Keratinocyte (primary cell): ENCODE data around the gene LSM12. TPM values are rescaled to one million over a fixed set of nuclear protein-coding genes. Genes with fewer than 3 reads are reported as not detected.
A peak's percentile ranks its signal among the peaks of the same experiment; 100 is the strongest.

Experiments
- DNase-seq: peaks from one replicate; pipeline ENCODE4 v3.0.0-alpha.2; 2011; ENCODE audit warnings: low read depth, missing footprints, low spot score
- FAIRE-seq: peaks from 2 replicates; lab custom pipeline; 2011; peaks lifted over from hg19 to GRCh38; lab: Jason Lieb, UNC
- H2AFZ ChIP-seq: 2 replicates; pipeline ENCODE4 v1.6.0; 2012; ENCODE audit warnings: low read length, control low read depth, inconsistent platforms; ENCODE audit not compliant: control insufficient read depth
- H3K27ac ChIP-seq: 2 replicates; pipeline ENCODE4 v1.5.1; 2011; ENCODE audit warnings: low read length; ENCODE audit not compliant: control insufficient read depth, insufficient read depth
- H3K27me3 ChIP-seq: 3 replicates; pipeline ENCODE4 v1.6.0; 2011; ENCODE audit warnings: low read length; ENCODE audit not compliant: control insufficient read depth, insufficient read depth; ENCODE audit errors: extremely low read depth
- H3K36me3 ChIP-seq, 2 experiments: 2 replicates in 1 of 2; 3 replicates in 1 of 2; pipeline ENCODE4 v1.5.1; 2011; ENCODE audit warnings: low read length in 2 of 2, mild to moderate bottlenecking in 1 of 2; ENCODE audit not compliant: control insufficient read depth in 2 of 2, insufficient read depth in 2 of 2; ENCODE audit errors: extremely low read depth in 1 of 2
- H3K4me1 ChIP-seq: 3 replicates; pipeline ENCODE4 v1.5.1; 2011; ENCODE audit warnings: low read length; ENCODE audit not compliant: control insufficient read depth, insufficient read depth; ENCODE audit errors: extremely low read depth
- H3K4me2 ChIP-seq: 3 replicates; pipeline ENCODE4 v1.6.0; 2011; ENCODE audit warnings: low read depth, low read length; ENCODE audit not compliant: control insufficient read depth, insufficient read depth; ENCODE audit errors: extremely low read depth
- H3K4me3 ChIP-seq, 3 experiments: fragments of 200-600 bp in 1 of 3; sonication (generic) in 1 of 3; 2 replicates in 2 of 3; 3 replicates in 1 of 3; pipeline ENCODE4 v1.5.1; 2011 to 2016; ENCODE audit warnings: low read length in 3 of 3, mild to moderate bottlenecking in 3 of 3, control low read depth in 2 of 3, inconsistent platforms in 1 of 3, low read depth in 1 of 3, mixed read lengths in 1 of 3, mixed run types in 1 of 3, moderate library complexity in 1 of 3; ENCODE audit not compliant: control insufficient read depth in 2 of 3, insufficient read depth in 2 of 3; ENCODE audit errors: extremely low read depth in 1 of 3
- H3K79me2 ChIP-seq: 2 replicates; pipeline ENCODE4 v1.6.0; 2012; ENCODE audit warnings: low read length; ENCODE audit not compliant: control insufficient read depth, insufficient read depth
- H3K9ac ChIP-seq: 3 replicates; pipeline ENCODE4 v1.6.0; 2011; ENCODE audit warnings: low read length; ENCODE audit not compliant: control insufficient read depth, insufficient read depth; ENCODE audit errors: extremely low read depth
- H3K9me1 ChIP-seq: 3 replicates; pipeline ENCODE4 v1.6.0; 2011; ENCODE audit warnings: low read length; ENCODE audit not compliant: control insufficient read depth, insufficient read depth; ENCODE audit errors: extremely low read depth
- H3K9me3 ChIP-seq: 2 replicates; pipeline ENCODE4 v1.5.1; 2012; ENCODE audit warnings: low read depth, low read length; ENCODE audit not compliant: control insufficient read depth
- H4K20me1 ChIP-seq: 3 replicates; pipeline ENCODE4 v1.6.0; 2011; ENCODE audit warnings: low read length; ENCODE audit not compliant: control insufficient read depth, insufficient read depth; ENCODE audit errors: extremely low read depth
- CTCF ChIP-seq, 3 experiments: IDR thresholded peaks in 1 of 3; conservative IDR thresholded peaks in 1 of 3; optimal IDR thresholded peaks in 1 of 3; 2 replicates in 2 of 3; 3 replicates in 1 of 3; pipeline versions ENCODE3 to v1.5.1; 2011; ENCODE audit warnings: low read length in 3 of 3, mild to moderate bottlenecking in 3 of 3, moderate library complexity in 2 of 3, control low read depth in 1 of 3, inconsistent platforms in 1 of 3; ENCODE audit not compliant: insufficient read depth in 2 of 3; ENCODE audit errors: extremely low read depth in 1 of 3
- EZH2 ChIP-seq: IDR thresholded peaks from one replicate; pipeline ENCODE4 v1.6.1; 2012; ENCODE audit warnings: inconsistent platforms, mild to moderate bottlenecking, low read length, moderate library complexity
- dilution Hi-C: fragments of 300-500 bp; cut with MboI; formaldehyde crosslinking; loops from one replicate; pipeline ENCODE4 v1.7.0; 2020; ENCODE audit warnings: low sequenced_read_pairs; ENCODE audit not compliant: extremely low pct_ligation_motif_present
- polyA plus RNA-seq, 5 experiments: library from polyadenylated mRNA; depleted of rRNA in 3 of 5; stranded (reverse) in 3 of 5; stranded (forward) in 1 of 5; unstranded in 1 of 5; fragments of >200 nt; gene quantifications; 1 replicate in 1 of 5; 2 replicates in 3 of 5; 3 replicates in 1 of 5; pipeline versions ENCODE4 v1.2.1 to v1.2.3, GENCODE V29; 2011 to 2012; ENCODE audit warnings: missing spikeins in 2 of 5, low read depth in 1 of 5, low replicate concordance in 1 of 5

Gene LSM12
- polyA plus RNA-seq, 1 donor (not counting 4 experiments of a cell fraction or from before 2014, with no cell fraction given), result 49.5 TPM

- Histone ChIP-seq H3K36me3 (peaks cover 6 to 9% of the 10 kb centered on the region in 2 experiments), H2AFZ (peak overlapping the region; percentile 78)
Observed at GRCh38 chr17:44006598-44007345, 59.7 kb downstream of the LSM12 start.

GRCh38 chr17:44006272-44006597 lies 60.2 kb downstream of the LSM12 start:
- Histone ChIP-seq H3K9me1 (no peaks in the 10 kb centered on the region), H3K36me3 (peaks cover 4 to 5% of the 10 kb centered on the region in 2 experiments), H3K9ac (peak overlapping the region; percentile 74), H3K27ac (peak overlapping the region; percentile 67), H3K9me3 (no peaks in the 10 kb centered on the region), H3K27me3 (no peaks in the 10 kb centered on the region), H2AFZ (peak overlapping the region; percentile 70), H3K4me3 (peak overlapping the region; percentile 53 to 61 (median 60)), H3K79me2 (no peaks in the 10 kb centered on the region), H4K20me1 (no peaks in the 10 kb centered on the region), H3K4me1 (peaks cover 35% of the 10 kb centered on the region), H3K4me2 (peak overlapping the region; percentile 94)
- TF ChIP-seq CTCF (optimal IDR thresholded peaks at IDR 0.05 in 1 of 3, IDR thresholded peaks at IDR 0.05 in 1 of 3, conservative IDR thresholded peaks at IDR 0.05 in 1 of 3; ENCODE audit: extremely low read depth in 1 of 3, insufficient read depth in 2 of 3, low read length in 3 of 3) (no peak), EZH2 (no peak)
- dilution Hi-C loops, result no loop called here
- DNase-seq (no peak), FAIRE-seq (no peak)

More at GRCh38 chr17:44006598-44007345, 59.7 kb downstream of the LSM12 start:
- H3K79me2 ChIP-seq, result no peaks in the 10 kb centered on the region
- H3K27me3 ChIP-seq, result no peaks in the 10 kb centered on the region
- peak overlapping the region; percentile 67 for H3K27ac ChIP-seq
- dilution Hi-C loops, result no loop called here
- peak overlapping the region; percentile 74 for H3K9ac ChIP-seq
- no peaks in the 10 kb centered on the region for H3K9me3 ChIP-seq
- no peaks in the 10 kb centered on the region for H3K9me1 ChIP-seq
- DNase-seq, result peak; percentile 93
- TF ChIP-seq EZH2, result no peak
- peak; percentile 52 to 74 (median 71) for TF ChIP-seq CTCF (optimal IDR thresholded peaks at IDR 0.05 in 1 of 3, IDR thresholded peaks at IDR 0.05 in 1 of 3, conservative IDR thresholded peaks at IDR 0.05 in 1 of 3; ENCODE audit: extremely low read depth in 1 of 3, insufficient read depth in 2 of 3, low read length in 3 of 3)
- no peaks in the 10 kb centered on the region for H4K20me1 ChIP-seq
- H3K4me3 ChIP-seq, result peak overlapping the region; percentile 53 to 85 (median 71)
- H3K4me2 ChIP-seq, result peak overlapping the region; percentile 94
- peaks cover 33% of the 10 kb centered on the region for H3K4me1 ChIP-seq
- FAIRE-seq, result peak; percentile 65
